NCI-H1930 (cell line): ENCODE measurements around the gene MGAT1.
"Not testable (repeated sequence)": the region's sequence is repeated elsewhere in the genome, so short reads cannot be mapped to it uniquely, and the experiment has no call there.

Experiments used
- DNase-seq, 2 experiments: peaks; one replicate each; lab custom pipeline; 2025; lab: John Stamatoyannopoulos, UW

Gene MGAT1

DNA sequence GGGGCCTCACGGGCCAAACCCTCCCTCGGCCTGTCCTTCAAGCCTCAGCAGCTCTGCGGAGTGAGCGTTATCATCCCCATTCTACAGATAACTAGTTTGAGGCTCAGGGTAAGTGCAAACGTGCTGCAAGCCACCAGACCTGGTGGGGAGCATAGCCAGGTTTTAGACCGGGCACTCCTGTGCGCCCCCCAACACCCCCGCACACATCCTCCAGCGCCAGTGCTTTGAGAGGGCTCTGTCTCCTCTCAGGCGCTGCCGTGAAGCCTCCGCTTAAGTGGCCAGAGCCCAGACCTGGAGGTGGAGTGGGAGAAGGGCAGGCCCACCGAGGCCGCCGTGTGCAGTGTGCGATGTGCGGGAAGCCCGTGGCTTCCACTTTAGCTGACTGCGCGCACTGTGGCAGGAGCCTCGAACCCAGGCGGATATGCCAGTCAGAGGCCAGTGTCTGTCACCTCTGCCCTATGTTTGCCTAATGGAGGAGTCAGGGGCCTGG lies 1.6 kb upstream of the MGAT1 start:
- no peak for DNase-seq

- no peak for DNase-seq
These were observed 849 bp upstream of the MGAT1 start for GRCh38 chr5:180803181-180804128.

DNA sequence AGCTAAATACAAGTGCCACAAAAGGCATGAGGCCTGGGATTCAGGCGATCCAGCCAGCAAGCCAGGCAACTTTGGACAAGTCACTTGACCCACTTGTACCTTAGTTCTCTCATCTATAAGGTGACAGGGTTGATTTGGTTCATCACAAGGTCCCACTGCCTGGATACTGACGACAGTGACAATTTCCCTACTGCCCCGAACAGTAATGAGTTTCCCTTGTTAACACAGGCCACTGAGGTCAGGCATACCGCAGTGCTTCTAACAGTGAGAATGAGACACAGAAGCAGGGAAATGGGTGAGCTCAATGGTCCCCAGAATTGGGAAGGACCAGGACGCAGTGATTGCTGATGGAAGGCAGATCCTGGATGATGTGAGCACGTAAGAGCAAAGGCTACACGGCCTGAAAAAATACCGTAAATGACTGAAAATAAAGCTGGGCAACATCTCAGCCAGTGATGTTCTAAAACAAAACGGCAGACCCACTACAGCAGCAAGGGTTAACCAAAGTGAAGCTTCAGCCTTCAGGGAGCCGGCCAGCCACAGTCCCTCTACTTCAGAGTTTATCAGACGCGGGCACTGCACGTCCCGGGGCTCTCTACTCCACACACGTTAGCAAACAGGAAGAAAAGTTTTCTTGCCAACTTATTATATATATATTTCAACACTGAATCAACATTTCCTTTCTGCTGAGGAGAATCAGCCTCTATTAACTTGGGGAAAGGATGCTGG lies 846 bp downstream of the MGAT1 start:
- DNase-seq: no peak

GRCh38 chr5:180799902-180800801 lies 2.5 kb downstream of the MGAT1 start:
- DNase-seq: no peak

- DNase-seq: no peak
These were observed 3.4 kb downstream of the MGAT1 start for GRCh38 chr5:180799194-180799593.

DNA sequence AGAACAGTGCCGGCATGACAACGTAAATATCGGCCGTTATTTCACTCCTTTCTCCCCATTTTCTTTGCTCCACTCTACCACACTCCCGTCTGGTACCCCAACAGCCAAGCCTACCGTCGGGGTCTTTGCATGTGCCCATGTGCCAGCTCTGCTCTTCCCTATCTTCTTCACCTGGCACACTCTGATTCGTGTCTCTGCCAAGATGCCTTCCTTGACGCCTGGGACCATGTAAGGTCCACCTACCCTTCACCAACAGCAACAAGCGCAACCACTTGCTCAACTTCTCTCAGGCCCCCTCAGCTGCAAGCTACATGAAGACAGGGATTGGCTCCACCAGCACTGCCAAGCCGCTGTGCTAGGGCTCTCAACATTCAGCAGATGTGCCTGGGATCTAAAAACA lies 4.4 kb downstream of the MGAT1 start:
- no peak for DNase-seq

DNA sequence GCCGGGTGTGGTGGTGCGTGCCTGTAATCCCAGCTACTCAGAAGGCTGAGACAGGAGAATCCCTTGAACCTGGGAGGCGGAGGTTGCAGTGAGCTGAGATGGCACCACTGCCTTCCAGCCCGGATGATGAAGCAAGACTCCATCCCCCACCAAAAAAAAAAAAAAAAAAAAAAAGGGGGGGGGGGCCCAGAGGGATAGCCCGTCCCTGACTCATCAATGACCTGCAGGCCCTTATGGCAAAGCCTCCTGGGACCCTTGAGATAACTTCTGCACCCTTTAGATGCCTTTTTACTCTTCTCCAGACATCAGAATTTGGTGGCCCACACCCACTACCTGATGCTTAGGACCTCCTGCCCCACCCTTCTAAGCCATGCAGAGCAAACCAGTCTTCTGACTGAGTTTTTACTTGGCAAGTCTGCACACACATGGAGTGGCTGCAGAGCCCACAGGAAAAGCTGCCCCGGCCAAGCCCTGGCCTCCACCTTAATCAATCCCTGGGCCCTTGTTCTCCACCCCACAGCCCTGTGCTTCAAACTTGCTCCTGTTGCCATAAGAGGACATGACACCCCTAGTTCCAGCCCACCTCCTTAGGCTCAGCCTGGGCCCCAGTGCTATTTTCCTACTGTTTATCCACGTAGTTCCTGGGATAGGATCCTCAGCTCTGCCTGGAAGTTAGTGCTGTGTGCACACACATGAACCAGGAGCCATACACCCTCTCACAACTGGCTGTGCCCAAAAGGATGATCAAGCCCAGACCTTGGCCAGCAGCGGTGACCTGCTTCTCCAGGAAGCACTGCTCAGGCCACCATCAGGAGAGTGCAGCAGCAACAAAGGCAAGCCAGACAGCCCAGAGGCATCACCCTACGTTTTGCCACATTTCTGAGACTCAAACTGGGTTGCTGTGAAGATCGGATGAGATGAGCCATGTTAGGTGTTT lies 5.1 kb downstream of the MGAT1 start:
- no peak for DNase-seq

GRCh38 chr5:180795771-180796313 lies 6.8 kb downstream of the MGAT1 start:
- no peak for DNase-seq

- DNase-seq: no peak
These were observed 9.7 kb downstream of the MGAT1 start for GRCh38 chr5:180792965-180793287.

- no peak for DNase-seq
These were observed 10.2 kb downstream of the MGAT1 start for GRCh38 chr5:180792287-180792964.

DNA sequence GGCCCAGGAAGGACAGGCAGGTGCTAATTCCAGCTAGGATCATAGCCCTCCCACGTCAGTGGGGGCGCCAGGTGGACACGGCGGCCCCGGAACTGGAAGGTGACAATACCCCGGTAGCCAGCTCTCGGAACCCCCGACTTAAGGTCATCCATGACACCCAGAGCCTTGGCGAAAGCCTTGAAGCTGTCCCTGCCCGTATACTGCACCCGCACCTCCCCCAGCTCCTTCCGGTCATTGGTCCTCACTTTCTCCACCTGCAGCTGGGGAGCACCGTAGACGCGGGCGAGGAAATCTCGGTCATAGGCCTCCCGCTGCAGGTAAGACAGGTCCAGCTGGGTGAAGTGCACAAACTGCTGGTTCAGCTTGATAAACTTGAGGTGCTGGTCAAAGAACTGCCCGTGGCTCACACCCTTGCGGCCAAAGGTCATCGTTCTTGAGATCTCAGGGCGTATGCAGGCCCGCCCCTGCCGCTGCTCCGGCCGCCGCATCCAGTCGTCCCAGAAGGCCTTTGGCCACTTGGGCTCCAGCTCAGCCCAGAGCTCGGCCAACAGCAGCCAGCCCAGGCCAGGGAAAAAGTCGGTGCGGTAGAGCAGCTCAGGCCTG lies 10.9 kb downstream of the MGAT1 start:
- no peak for DNase-seq

- no peak for DNase-seq
These were observed 12.1 kb downstream of the MGAT1 start for GRCh38 chr5:180790524-180790923.

GRCh38 chr5:180790020-180790419 lies 12.6 kb downstream of the MGAT1 start:
- DNase-seq: no peak

DNA sequence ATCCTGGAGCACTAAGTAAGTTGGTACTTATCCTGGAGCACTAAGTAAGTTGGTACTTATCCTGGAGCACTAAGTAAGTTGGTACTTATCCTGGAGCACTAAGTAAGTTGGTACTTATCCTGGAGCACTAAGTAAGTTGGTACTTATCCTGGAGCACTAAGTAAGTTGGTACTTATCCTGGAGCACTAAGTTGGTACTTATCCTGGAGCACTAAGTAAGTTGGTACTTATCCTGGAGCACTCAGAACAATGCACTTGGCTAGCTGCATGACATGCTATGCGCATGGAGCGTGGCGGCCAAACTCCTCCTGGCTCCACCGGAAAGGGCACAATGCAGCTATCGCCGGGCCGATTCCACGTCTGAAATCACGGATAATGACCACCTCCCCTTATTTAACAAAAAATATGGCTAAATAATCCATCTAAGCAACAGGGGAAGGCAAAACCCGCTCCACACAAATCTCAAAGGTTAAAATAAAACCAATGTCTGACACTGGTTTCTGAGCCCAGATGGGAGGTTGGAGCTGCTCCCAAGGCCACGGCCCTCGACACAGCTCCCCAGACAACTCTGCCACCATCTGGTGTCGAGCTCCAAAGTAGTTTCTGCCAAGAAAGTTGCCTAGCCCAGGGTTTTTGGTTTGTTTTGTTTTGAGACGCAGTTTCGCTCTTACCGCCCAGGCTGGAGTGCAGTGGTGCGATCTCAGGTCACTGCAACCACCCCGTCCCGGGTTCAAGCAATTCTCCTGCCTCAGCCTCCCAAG lies 13.8 kb downstream of the MGAT1 start:
- DNase-seq: not testable (repeated sequence)

- DNase-seq: no peak
These were observed 14.7 kb downstream of the MGAT1 start for GRCh38 chr5:180787711-180788431.

GRCh38 chr5:180786531-180787398 lies 15.8 kb downstream of the MGAT1 start:
- DNase-seq: no peak

- DNase-seq: no peak
These were observed 16.8 kb downstream of the MGAT1 start for GRCh38 chr5:180785794-180786221.
